GM18867 (cell line): ENCODE data around the gene GYPE.
"Not testable (repeated sequence)": the region's sequence is repeated elsewhere in the genome, so short reads cannot be mapped to it uniquely, and the experiment has no call there.

Source experiments
- ATAC-seq: cut with Tn5 transposase; IDR thresholded peaks from one replicate; pipeline ENCODE4 v1.9.1; 2021; ENCODE audit warnings: mild to moderate bottlenecking, moderate library complexity; ENCODE audit not compliant: unreplicated experiment

Gene GYPE

DNA sequence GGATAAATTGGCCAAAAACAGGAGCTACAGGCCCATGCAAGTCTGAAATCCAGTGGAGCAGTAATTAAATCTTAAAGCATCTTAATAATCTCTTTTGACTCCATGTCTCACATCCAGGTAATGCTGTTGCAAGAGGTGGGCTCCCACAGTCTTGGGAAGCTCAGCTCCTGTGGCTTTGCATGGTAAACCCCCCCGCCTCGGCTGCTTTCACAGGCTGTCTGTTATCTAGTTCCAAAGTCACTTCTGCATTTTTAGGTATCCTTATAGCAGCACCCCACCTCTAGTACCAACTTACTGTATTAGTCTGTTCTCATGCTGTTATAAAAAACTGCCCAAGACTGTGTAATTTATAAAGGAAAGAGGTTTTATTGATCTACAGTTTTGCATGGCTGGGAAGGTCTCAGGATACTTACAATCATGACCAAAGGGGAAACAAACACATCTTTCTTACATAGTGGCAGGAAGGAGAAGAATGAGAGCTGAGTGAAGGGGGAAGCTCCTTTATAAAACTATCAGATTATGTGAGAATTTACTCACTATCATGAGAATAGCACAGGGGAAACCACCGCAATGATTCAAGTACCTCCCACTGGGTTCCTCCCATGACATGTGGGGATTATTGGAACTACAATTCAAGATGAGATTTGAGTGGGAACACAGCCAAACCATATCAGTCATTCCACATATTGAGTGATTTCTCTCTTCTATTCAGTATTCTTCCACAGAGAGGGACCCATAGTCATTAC lies 34.7 kb downstream of the GYPE start:
- ATAC-seq = not testable (repeated sequence)

DNA sequence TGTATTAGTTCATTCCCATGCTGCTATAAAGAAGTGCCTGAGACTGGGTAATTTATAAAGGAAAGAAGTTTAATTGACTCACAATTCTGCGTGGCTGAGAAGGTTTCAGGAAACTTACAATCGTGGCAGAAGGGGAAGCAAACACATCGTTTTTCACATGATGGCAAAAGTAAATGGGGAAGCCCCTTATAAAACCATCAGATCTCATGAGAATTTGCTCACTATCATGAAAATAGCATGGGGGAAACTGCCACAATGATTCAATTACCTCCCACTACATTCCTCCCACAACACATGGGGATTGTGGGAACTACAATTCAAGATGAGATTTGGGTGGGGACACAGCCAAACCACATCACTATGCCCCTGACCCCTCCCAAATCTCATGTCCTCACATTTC lies 35.4 kb downstream of the GYPE start:
- not testable (repeated sequence) for ATAC-seq

DNA sequence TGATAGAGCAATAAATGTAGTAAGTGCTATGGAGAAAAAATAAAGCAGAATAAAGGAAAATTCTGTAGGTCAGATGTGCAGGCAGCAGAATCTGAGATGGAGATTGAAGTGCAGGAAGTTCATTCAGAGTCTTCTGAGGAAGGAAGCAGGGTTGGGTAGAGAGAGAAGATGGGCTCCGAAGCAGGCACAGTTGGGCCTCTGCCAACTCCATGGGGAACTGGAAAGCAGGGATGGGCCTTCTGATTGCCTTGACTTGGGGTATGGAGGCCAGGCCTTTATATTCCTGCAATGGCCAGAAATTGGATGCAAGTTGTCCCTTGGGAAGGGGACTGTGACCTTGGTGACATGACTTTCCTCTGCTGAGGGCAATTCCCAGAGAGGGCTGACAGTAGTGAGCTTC lies 42.6 kb downstream of the GYPE start:
- ATAC-seq = not testable (repeated sequence)

DNA sequence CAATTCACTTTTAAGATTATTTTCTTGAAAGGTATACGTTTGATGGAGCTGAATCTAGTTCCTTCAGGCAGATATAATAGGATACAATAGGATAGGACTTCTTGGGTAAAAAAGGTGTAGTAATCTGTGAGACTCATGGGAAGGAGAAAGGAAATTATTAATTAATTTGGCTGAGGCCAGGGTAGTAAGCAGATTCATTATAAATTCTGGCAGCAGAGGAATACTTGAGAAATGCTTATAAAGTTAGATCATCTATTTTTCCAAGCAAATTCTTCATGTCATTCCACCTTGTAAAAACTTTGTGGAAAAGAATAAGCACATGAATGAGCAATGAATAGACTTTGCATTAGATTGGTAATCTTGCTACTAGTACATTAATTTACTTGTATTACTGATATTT lies 46.9 kb downstream of the GYPE start:
- no peak for ATAC-seq

DNA sequence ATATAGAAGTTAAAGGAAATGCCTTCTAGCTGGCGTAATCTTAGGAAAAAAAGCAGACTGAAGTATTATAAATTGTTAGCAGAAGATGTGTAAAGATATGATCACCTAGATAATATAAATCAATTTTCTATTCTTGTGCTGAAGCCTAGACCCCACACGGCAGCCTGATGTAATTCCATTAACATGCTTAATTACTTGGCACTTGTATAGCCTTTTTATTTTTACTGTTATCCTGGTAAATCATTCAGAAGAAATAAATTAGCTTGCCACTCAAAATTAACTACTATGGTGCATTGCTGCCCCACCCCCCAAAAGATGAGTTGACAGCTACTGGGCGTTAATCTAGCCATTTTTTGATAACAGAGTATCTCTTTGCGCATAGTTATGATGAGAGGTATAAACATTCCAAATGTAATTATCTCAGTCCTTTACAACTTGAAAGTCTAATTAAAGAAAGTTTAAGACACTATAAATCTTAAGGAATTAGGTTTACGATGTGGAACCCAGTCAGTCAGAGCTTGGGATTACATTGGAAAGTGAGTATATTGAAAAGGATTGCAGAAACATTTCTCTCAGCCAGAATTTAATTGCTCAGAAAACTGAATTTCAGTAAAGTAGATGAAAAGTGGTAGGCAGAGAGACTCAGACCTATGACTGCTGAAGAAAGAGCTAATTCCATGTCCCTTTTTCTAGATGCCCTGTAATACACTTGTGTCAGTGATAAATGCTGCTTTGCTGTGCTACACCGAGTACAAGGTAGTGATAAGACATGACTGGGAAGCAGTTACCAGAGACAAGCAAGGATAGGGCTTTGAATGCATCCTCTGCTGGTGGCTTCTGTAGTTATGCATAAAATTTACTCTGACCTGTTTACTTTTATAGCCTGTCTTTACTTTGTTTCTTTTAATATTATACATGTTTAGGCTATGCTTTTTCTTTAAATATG lies 47.7 kb downstream of the GYPE start:
- not testable (repeated sequence) for ATAC-seq

DNA sequence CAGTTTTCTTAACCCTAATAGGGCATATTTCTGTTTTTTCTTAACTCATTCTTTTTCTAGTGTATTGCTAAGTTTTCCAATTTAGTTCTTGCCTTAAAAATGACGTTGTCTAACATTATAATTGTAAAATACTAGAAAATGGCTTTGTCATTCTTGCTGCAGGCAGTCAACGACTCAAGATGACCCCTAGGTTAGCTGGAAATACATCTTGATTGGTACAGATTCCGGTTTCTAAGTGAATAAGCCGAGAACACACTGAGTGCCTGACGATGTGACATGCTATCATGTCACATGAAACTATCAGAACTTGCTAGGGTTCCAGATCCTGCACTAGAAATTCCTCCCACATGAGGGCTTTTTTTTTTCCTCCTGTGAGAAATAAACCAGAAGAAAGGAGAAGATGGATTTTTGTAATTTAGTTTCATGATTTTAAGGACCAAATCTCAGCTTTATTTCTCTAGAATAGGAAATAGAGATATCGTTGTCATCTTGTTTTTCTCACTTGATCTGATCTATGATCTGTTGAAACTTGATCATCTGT lies 49.3 kb downstream of the GYPE start:
- ATAC-seq = not testable (repeated sequence)

DNA sequence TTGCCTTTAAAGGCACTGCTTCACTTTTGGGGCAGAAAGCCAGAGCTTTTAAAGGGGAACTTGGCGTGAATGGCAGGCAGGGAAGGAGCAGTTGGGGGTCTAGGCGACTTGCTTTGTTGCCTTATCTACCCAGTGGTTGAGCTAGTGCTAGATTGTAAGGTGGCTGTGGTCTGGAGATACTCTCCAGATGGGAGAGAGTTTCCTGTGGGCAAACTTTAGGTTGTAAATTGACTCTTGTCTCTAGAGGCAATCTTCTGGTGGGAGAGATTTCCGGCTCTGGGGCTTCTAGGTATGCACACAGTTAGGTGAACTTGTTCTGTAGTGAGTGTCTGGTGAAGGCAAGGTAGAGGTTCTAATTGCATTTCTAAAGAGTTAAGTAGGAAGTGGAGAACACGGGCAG lies 50.7 kb downstream of the GYPE start:
- ATAC-seq = not testable (repeated sequence)

DNA sequence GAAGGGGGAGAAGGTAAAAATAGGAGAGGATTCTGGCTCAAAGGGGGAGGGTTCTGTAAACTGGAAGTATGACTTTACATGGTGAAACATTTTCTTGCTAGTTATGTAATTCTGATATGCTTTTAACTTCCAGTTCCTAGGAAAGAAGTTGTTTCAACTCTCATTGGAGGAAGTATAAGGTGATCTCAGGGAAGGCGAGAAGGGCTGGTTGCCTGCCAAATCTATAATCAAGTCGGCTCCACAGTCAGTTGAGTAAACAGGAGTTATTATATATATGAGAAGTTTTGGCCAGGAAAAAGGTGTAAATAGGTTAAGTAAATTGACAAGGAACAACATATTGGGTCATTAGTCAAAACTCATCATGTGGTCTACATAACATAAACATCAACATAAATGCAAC lies 56.1 kb downstream of the GYPE start:
- ATAC-seq = not testable (repeated sequence)

DNA sequence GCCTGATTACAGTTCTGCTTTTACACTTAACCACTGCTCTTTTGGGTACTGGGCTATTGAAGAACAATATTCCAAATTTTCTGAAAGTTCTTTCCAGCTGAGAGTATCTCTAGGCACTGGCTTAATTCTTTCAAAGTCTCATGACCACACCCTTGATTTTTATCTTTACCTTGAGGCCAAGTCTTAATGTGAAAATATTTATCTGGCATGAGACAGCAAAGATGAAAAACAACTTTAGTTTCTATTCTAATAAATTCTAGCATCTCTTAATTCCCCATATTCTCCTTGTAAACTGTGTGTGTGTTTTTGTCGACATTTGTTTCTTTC lies 61.9 kb downstream of the GYPE start:
- ATAC-seq = not testable (repeated sequence)

DNA sequence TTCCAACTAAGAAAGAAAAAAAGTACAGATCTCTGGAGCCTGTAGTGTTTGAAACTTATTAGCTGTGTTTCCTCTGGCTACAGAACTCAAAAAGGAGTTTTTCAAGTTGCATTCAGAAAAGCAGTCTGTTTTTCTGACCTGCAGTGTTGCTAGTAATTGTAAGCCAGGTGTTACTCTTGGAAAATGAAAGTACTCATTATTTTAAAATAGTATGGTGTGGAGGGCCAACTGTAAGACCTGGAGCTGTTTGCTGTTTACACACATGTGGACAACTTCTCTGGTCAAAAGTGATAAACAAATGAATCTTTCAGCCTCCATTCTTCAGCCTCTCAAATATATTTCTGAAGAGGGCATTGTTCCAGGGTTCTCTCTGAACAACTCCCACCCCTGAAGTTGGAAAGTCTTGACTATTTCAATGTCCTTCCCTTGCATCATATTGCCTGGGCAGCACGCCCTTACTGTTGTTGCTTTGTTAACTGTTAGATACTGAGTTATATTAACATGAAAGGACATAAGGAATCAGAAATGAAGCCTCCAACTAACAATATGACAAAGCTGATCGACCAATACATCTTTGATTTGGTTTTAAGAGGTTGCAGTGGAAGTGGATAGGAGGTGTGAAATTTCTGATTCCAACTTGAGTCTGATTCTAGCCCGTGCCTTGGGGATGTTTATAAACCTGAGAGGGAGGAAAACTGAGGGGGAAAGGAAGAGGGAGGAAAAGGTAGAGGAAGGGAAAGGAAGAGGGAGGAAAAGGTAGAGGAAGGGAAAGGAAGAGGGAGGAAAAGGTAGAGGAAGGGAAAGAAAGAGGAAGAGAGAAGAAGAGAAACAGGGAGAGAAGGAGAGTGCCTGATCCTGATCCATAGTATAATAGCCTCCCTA lies 62.5 kb downstream of the GYPE start:
- ATAC-seq = not testable (repeated sequence)

DNA sequence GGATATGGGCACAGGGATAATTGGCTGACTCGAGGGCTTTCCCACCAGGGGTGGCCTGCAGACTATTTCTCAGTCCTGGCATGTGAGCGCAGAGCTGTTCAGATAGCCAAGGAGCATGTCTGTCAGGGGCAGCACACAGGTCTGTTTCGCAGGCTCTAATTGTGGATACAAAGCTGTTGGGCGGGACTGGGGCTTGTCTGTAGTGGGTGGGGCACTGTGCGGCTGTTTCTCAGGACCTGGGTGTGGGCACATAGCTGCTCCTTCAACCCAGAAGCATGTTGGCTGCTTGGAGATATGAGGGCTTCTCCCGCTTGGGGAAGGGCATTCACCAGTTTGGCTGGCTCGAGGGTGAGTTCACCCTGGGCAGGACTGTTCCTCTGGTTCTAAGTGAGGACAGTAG lies 65.9 kb downstream of the GYPE start:
- ATAC-seq = not testable (repeated sequence)

DNA sequence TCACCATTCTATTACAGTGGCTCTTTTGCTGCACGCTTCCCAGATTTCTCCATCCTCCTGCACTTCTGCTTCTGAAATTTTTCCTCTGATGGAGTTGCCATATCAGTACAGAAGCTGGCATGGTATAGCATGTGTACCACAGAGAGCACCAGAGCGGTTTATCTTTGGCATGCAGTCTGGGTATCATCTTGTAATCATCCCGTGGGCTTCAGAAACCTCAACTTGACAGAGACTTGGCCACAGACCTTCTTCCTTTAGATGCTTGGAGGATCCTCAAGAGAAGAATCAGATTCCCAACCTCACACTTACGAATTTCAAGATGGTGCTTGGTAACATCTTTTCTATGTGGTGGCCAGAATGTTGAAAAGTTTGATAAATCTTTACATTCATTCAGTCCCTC lies 71.2 kb downstream of the GYPE start:
- ATAC-seq = not testable (repeated sequence)

DNA sequence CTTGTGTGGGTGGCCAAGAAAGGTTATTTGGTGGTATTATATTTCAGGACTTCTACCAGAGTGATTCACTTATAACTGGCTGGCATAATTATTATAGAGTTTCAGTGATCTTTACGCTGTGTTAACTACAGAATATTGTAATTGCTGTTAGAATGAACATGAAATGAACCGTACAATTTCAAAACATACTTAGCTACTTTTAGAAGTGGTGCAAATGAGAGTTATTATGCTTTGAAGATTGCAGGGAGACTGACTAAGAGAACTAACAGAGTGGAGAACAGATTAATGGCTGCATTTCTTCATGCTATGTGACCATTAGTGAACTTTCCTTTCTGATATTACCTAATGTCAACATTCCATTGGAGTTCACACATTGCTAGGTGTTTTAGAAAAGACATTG lies 71.7 kb downstream of the GYPE start:
- ATAC-seq = not testable (repeated sequence)

DNA sequence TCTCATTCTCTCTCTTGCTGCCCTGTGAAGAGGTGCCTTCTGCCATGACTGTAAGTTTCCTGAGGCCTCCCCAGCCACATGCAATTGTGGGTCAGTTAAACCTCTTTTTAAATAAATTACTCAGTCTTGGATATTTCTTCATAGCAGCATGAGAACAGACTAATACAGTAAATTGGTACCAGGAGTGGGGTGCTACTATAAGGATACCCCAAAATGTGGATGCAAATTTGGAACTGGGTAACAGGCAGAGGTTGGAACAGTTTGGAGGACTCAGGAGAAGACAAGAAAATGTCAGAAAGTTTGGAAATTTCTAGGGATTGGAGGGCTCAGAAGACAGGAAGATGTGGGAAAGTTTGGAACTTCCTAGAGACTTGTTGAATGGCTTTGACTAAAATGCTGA lies 74.8 kb downstream of the GYPE start:
- ATAC-seq = not testable (repeated sequence)

DNA sequence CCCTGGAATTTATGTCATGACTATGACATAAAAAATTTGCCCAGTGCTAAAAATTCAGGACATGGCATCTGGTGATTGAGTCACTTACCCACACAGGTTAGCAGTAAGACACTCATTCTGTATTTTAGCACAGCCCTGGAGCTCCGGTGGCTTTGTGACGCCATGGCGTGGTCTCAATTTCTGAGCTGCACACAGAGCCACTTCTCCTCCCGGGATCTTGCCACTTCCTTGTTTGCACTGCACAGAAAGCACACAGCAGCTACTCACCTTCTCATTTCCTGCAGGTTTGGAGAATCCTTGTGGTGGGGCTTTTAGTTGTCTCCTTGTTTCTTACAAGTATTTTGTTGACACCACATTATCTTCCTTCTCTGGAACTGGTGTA lies 76.1 kb downstream of the GYPE start:
- ATAC-seq = not testable (repeated sequence)
